HG02884 (cell line): ENCODE results near the gene PRKCE.

Experiments used
- ATAC-seq: cut with Tn5 transposase; IDR thresholded peaks from one replicate; pipeline ENCODE4 v1.9.1; 2021; ENCODE audit warnings: mild to moderate bottlenecking, moderate library complexity; ENCODE audit not compliant: unreplicated experiment

Gene PRKCE

DNA sequence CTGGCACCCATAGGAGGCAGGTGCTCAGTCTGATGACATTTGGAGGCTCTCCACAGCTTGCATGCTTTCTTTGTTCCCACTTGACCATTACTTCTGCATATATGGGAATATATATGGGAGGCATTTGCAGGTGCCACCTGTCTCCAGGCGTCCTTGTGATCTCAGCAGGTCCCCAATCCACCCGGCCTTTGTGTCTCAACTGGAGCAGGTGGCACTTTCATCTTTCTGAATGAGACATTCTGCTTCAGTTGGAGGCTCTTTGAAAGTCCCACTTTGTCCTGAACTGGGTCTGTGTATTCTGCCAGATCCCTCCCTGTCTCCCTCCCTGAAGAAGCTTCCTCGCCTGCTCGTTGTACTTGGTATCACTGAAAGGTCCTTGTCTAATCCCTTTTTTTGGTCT is 327.6 kb downstream of the PRKCE start:
- ATAC-seq: no peak

DNA sequence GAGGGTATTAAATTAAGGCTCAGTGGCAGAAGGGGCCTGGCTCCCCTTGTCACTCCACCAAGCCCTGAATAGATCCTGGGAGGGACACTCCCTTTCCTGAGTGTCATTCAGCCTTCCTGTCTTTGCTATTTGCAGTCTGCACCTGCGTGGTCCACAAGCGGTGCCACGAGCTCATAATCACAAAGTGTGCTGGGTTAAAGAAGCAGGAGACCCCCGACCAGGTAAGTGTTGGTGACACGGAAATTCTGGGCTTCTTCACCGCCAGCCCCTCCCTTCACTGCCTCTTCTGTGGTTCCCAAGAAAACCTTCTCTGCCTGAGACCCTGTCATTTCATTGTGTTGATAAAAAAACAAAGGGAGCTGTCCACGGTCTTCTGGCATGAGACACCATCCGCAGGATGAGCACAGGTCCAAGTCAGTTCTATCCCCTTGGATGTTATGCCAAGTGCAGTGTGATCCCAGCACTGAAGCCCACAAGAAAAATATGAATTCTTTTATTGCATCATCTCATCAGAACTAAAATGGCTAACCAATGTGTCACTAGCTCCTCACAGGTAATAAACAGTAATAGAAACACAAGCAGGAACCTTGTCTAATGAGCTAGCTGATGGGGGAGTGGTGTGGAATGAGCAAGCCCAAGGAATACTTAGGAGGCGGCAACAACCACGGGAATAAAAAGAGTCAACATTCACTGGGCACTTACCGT is 328.8 kb downstream of the PRKCE start:
- ATAC-seq: no peak

DNA sequence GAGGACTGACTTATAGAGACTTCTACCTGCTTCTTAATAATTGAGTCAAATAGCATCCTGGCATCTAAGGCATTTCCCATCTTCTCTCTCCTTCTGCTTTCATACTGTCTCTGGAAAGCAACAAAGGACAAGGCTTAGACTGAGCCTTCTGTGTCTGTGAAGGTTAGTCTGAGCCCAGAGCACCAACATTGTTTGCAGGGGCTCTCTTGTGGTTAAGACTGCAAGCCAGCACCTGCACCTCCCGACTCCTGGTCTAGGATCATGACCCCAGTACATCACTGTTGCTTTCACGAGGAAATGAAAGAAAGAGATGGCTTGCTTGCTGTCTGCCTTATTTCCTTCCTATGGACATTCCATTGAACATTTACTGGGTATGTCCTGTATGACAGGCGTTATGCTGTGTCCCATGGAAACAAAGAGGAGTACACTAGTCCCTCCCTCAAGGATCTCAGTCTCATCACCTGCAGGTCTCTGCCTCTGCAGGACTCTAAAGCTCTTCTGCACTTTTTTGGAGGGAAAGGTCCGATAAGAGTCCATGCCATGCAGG is 330.0 kb downstream of the PRKCE start:
- no peak for ATAC-seq

DNA sequence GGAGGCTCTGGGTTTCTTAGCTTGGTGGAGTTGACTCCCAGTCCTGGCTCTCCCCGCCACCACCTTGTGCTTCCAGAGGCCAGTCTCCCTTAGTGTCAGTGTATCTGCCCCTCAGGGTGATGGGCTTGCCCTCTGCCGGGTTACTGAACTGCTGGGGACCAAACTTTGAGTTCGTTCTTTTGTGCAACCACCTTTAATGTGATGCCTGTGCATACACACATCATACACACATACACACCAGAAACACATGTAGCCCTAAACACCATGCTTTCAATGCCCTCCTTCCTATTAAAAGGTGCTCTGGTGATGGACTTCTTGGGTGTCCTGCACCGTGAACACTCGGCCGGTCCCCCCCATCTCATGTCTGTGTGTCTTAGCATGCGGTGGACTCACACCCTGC is 330.6 kb downstream of the PRKCE start:
- no peak for ATAC-seq

DNA sequence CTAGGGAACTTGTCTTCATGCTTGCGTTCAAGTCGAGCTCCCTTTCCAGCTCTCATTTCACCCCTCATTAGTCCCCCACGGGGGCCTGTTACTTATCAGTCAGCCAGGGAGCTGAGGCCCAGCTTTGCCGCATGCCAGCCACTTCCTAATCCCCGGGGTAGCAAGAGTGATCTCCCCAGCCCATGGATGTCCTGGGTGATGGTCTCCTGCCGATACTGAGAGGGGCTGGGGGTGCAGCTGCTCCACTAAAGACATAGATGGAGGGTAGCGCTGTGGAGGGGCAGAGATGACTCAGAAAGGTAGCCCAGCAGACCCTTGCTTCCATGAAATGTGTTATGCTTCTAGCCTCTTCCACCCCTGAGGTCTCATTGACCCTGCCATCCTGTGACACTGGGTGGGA is 331.7 kb downstream of the PRKCE start:
- no peak for ATAC-seq

DNA sequence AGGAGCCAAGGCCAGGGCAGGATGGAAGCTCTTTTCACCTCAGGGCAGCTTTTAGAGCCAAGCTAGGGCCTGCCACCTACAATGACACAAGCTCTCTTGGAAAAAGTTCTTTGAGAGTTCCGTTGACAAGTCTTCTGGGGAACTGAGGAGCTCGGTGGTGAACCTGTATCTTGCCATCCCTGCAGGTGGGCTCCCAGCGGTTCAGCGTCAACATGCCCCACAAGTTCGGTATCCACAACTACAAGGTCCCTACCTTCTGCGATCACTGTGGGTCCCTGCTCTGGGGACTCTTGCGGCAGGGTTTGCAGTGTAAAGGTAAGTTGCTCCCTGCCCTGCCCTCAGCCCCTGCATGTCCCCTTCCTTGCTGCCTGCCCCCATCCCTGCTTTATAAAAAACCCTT is 332.9 kb downstream of the PRKCE start:
- ATAC-seq: no peak

DNA sequence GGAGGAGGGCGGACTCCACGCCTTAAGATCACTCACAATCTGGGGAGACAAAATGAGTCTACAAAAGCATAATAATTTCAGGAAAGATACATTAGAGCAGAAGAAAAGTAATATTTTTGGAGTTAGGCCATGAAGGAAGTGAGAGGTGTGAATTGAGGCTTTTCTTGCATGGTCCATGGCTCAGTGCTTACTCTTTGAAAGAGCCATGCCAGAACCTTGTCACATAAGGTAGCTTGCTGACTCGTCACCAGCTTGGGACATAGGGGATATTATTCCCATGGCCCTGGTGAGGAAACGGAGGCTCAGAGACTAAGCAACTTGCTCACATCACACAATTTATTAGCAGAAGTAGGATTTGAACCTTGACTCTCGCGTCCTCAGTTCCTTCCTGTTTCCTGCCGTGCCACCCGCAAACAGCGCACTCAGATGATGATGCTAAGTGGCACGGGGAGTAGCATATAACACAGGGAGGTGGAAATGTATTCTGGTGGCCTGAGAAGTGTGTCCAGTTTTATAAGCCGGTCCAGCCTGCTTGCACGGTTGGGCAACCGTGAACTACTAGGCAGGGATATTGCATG is 333.5 kb downstream of the PRKCE start:
- ATAC-seq: peak; percentile 47

DNA sequence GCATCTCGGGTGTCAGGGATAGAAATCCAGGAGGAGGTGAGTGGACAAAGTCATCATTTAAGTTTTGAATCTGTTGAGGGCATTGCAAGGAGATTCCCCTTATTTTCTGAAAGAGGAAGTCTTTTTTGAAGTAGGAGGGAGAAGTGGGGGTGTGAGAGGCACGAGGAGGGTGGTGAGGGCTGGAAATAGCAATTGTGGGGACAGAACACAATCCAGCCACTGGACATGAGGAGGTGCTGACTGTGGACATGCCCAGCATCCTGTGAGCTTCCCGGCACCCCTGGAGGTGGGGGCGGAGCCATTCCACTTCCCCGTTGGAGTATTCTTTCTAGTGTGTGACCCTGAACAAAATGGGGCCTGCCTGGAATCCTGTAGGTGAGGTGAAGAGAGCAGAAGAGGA is 335.0 kb downstream of the PRKCE start:
- ATAC-seq: no peak

DNA sequence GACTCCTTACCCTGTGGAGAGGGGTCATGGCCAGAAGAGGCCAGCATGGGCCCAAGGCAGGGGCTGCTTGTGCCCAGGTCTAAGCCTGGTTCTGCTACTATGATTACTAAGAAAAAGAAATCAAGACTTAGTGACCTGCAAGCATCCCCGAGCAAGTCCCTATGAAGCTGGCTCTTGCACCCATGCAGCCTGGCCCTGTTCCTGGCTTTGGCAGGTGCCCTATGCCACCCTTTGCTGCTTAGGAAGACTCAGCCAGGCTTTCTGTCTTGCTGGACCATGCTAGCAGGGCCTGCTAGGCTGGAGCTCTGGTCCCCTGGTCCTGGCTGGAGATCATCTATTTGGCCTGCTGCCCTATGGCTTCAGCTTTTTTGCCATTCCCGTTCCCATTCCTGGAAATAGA is 336.4 kb downstream of the PRKCE start:
- ATAC-seq: no peak

DNA sequence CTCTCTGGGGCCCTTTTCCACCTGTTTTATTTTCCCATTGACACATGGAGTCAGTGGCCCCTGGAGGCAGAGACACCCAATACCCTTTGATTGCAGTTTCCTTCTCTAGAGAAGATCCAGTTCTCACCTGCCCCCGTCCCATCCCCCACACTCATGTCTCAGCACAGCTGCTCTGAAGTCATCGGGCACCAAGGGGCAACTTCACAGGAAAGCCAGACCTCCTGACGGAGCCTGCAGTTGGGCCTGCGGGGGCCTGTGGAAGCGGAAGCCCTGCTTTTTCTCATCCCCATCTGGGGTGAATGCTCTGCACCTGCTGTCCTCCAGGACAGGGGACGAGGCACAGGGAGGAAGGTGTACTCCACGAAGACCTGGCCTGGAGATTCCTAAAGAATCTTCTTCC is 337.4 kb downstream of the PRKCE start:
- ATAC-seq: no peak

DNA sequence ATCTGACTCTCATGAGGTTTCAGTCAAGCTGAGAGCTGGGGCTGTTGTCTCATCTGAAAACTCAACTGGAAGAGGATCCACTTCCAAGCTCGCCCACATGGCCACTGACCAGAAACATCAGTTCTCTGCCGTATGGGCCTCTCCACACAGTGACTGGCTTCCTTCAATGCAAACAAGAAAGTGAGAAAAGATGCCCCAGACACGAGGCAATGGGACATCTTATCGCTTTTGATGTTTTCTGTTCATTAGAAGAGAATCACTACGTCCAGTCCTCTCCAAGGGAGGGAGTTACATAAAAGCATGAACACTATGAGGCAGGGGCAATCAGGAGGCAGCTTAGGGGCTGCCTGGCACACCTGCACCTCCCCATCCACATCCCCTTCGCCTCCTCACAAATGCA is 338.7 kb downstream of the PRKCE start:
- ATAC-seq: no peak

DNA sequence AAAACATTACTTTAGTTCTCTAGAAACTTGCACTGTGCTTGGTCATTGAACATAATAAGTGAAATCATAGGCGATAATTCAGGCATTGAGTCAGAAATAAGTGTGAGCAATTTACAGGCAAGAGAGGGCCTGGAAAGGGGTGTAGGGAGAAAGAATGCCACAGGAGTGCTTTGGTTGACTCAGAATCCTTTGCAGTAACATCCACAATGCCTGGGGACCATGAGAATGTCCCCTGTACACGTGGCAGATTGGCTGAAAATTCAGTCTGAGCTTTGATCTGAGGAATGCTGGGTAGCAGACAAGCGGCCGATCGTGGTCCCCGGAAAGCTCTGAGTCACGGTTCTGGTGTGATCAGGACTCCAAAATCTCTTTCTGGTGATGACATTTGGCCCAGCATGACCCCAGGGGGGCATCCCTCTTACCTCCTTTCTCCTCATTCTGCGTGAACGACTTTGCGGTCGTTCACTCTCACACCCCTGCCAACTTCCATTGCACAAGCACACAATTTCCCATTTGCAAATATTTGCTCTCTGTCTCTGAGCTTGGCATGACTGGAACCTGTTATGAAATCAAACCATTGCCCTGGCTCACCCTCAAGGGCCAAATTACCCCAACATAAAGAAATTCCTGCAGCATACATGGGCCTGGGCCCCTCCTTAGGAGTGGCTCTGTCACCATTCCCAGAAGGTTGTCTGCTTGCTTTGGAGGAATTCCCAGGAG is 340.7 kb downstream of the PRKCE start:
- ATAC-seq: no peak

DNA sequence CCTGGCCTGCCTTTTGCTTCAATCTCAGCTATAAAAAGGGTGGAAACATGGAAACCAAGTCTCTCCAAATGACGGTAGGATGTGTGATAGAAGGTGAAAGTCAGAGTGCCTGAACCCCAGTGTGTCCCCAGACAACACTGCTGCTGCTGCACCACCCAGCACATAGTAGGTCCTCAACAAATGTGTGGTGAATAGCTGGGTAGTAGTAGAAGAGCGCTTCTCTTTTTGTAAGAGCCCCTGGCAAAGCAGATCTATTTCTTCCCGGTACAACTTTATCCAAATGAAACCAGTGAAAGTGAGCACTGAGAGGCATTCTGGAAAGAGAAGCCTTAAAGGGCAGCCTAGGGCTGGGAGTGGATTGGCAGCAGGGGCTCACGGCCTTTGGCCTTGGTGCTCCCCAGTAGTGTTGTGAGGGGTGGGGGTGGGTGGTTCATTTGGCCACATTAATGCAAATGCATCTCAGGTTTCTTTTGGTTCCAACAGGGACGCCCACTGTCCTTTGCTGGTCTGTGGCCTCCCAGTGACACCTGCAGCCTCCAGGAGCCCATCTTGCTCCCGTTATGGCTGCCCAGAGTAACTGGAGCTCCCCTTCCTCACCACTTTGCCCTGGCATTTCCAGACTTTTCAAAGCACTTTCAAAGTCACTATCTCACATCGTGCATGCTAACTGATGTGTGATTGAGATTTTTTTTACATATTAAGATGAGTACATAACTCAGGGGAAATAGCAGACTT is 341.4 kb downstream of the PRKCE start:
- no peak for ATAC-seq

DNA sequence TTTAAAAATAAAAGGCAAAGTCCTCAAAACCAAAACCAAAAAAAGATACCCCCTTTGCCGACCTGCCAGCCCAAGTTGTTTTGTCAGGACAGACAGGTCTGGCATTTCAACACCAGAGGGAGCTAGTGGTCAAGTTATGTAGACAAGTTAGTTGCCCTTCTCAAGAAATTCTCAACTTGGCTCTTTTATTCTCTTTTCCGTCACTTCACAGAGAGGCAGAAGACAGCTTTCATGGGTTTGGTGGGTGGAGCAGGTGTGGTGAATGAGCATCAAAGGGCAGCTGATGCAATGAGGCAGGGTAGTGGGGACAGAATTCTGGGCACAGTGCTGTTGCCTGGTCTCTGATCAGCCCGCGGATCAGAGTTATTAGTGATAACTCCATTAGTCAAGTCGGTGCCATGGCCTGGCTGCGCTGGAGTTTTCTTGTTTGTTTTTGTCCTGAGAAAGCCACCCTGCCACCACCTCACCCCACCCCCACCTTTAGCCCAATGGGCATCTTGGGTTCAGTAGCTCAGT is 342.1 kb downstream of the PRKCE start:
- no peak for ATAC-seq

DNA sequence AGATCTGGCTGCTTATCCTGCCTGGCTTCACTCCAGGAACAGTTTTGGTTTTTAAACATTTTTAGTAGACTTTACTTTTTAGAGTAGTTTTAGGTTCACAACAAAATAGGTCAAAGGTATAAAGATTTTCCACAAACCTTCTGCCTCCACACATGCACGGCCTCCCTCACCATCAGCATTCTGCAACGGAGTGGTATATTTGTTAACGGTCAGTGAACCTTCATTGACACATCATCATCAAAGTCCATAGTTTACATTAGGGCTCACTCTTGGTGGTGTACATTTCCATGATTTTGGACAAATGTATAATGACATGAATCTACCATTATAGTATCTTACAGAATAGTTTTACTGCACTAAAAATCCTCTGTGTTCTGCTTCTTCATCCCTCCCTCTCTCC is 342.6 kb downstream of the PRKCE start:
- ATAC-seq: no peak

DNA sequence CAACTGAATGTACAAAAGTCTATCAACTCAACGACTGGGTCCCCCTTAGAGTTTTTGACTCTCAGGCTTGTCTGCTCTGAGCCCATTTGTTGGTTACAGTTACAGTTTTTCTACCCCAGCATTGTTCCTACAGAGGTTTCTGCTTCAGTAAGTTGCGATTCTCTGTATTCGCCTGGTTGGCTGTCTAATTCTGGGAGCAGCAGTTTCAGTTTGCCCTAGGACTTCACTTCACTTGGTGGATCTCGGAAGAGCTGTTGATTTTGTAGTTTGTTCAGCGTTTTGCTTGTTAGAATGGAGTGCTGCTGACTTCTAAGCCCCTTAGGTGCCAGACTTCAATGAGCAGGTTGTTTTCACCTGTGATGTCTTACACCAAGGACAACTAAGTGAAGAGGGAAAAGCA is 349.2 kb downstream of the PRKCE start:
- no peak for ATAC-seq

DNA sequence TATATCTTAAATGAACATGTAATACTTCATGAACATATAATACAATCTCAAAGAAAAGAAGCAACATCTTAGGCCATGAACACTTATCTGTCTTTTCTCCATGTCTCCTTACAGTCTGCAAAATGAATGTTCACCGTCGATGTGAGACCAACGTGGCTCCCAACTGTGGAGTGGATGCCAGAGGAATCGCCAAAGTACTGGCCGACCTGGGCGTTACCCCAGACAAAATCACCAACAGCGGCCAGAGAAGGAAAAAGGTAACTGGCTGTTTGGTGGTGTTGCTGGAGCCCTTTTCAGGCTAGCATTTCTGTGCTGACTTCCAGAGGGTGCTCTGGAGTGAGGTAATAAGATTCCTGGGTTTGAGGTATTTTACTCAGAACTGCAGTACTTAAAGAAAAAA is 349.8 kb downstream of the PRKCE start:
- no peak for ATAC-seq

DNA sequence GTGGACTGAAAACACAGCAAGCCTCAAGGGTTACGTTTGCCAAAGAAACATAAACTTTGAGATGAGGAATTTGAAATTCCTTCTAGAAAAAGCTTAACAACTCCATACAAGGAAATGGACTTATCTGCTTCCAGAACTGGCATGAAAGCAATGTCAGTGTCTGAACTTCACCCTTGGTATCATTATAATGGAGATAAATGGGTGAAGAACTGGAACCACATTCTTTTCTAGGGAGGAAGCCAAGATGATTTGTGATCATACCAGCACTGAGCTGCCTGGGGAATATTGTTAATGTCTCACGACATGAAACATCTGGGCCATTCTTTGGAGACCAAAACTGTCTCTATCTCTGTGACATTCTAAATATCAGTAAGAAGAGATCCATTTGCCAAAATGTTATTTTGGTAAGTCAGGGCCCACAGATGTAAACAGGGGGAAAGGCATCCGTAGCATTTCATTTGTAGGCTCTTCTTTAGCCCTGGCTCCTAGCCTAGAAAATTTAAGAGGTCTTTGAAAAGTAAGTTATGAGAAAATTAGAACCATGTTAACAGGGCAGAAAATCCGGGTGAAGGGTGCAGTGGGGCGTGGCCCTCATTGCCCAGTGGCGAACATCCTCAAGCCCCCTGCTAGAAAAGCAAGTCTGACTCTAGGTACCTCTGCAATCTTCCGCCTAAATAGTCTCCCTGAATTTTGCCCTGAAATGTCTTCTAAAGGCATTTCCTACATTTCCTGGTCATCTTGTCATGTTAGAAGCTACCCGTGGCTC is 350.4 kb downstream of the PRKCE start:
- no peak for ATAC-seq

DNA sequence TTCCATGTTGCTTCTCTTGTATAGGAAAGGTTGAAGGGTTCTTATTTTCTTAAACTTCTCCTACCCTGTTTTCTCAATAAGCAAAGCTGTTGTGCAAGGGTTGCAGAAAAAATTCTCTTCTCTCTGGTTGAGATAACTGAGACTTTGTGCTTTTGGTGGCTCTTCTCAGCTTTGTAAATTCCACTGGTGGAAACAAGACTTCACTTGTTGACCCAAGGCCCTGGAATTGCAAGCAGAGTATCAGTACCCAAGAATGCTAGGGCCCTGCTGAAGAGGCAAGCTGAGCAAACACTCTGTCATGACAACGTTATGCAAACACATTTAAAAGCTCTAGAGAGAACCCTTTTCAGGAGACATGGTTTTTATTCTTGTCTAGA is 351.0 kb downstream of the PRKCE start:
- no peak for ATAC-seq

DNA sequence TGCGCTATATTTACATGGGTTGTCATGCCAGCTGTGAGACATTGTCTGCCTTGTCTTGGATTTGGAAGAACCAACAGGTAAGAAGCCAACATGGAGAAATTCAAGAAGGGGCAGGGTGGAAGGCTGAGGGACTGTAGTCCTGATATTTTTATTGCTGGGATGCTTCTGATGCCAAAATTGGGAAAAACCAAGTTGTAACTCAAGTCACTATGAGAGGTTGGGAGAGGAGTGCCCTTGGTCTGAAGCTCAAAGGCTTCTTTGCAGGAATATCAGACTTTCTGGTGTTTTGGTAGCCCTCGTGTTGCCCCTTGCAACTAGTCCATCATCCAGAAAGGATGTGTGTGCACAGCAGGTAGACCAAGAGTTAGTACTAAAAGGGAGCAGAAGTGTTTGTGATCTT is 351.5 kb downstream of the PRKCE start:
- no peak for ATAC-seq
